ENCODE measurements around the gene FBXL13. TPM values are rescaled to one million over a fixed set of nuclear protein-coding genes. Genes with fewer than 3 reads are reported as not detected.

Gene FBXL13
- total RNA-seq, 1 donor from 2014 or later: 4.7 TPM

DNA sequence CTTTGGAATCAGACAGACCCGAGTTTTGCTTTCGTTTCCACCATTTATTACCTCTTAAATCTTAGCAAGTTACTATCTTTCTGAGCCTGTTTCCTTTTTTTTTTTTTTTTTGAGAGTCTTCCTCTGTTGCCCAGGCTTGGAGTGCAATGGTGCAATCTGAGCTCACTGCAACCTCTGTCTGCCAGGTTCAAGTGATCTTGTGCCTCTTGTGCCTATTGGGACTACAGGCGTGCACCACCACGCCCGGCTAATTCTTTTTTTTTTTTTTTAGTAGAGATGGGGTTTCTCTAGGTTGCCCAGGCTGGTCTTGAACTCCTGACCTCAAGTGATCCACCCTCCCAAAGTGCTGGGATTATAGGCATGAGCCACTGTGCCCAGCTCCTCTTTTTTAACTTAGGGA lies 241.3 kb downstream of the FBXL13 start:
- no peak overlapping the region for H3K4me3 Mint-ChIP-seq
- H3K27ac Mint-ChIP-seq: no peak overlapping the region
- no peaks in the 10 kb centered on the region for H3K27me3 Mint-ChIP-seq (ENCODE audit: low read depth)
- no peaks in the 10 kb centered on the region for H3K9me3 Mint-ChIP-seq
- H3K4me1 Mint-ChIP-seq: peaks cover 35% of the 10 kb centered on the region
- H3K36me3 Mint-ChIP-seq: peaks cover 7% of the 10 kb centered on the region
- no peak for DNase-seq (ENCODE audit: low spot score in 2 of 2, unreplicated experiment in 2 of 2)
- TF ChIP-seq, protein P1, sequence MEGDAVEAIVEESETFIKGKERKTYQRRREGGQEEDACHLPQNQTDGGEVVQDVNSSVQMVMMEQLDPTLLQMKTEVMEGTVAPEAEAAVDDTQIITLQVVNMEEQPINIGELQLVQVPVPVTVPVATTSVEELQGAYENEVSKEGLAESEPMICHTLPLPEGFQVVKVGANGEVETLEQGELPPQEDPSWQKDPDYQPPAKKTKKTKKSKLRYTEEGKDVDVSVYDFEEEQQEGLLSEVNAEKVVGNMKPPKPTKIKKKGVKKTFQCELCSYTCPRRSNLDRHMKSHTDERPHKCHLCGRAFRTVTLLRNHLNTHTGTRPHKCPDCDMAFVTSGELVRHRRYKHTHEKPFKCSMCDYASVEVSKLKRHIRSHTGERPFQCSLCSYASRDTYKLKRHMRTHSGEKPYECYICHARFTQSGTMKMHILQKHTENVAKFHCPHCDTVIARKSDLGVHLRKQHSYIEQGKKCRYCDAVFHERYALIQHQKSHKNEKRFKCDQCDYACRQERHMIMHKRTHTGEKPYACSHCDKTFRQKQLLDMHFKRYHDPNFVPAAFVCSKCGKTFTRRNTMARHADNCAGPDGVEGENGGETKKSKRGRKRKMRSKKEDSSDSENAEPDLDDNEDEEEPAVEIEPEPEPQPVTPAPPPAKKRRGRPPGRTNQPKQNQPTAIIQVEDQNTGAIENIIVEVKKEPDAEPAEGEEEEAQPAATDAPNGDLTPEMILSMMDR (IDR thresholded peaks at IDR 0.05; ENCODE audit: unreplicated experiment): no peak

DNA sequence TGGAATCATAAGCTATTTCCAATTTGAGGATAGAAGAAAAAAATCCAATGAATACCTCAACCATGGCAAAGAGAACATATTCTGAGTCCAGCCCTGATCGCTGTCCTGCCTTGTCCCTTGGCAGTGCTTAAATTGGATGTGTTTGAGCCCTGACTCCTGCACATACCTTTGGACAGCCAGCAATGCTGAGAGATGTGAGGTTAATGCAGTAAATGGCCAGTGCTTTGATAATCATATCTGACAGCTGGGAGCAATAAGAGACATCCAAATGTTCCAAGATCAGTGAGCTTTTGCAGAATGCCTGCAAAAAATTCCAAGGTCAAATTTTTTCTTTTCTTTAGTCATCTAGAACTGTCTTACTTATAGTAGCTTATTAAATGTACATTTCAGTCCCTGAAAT lies 241.9 kb downstream of the FBXL13 start:
- DNase-seq (ENCODE audit: low spot score in 2 of 2, unreplicated experiment in 2 of 2): no peak
- Mint-ChIP-seq H3K4me3 (no peak overlapping the region), H3K4me1 (peaks cover 35% of the 10 kb centered on the region), H3K27me3 (ENCODE audit: low read depth) (no peaks in the 10 kb centered on the region), H3K36me3 (peaks cover 9% of the 10 kb centered on the region), H3K9me3 (no peaks in the 10 kb centered on the region), H3K27ac (no peak overlapping the region)
- TF ChIP-seq, protein P1 (IDR thresholded peaks at IDR 0.05; ENCODE audit: unreplicated experiment): no peak

DNA sequence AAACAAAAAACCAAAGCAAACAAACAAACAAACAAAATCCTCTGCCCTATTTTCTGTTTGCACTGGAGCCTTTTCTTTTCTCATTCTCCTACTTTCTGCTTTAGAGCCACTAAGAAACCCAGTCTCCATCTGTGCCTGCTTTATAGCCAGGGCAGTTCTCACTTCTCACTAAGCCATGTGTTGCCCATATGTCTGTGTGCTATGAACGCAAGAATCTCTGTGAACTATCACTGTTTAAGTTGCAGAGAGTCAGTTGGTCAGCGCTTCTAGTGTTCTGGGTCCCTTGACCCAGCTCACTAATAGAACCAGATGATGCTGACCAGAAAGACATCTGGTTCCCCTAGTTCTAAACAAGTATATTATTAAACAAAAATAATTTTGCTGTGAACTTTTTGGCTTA lies 244.4 kb downstream of the FBXL13 start:
- no peak for DNase-seq (ENCODE audit: low spot score in 2 of 2, unreplicated experiment in 2 of 2)
- H3K36me3 Mint-ChIP-seq: peaks cover 22% of the 10 kb centered on the region
- no peak overlapping the region for H3K27ac Mint-ChIP-seq
- H3K4me1 Mint-ChIP-seq: peaks cover 22% of the 10 kb centered on the region
- no peak overlapping the region for H3K4me3 Mint-ChIP-seq
- TF ChIP-seq, protein P1 (IDR thresholded peaks at IDR 0.05; ENCODE audit: unreplicated experiment): no peak
- no peaks in the 10 kb centered on the region for H3K27me3 Mint-ChIP-seq (ENCODE audit: low read depth)
- no peaks in the 10 kb centered on the region for H3K9me3 Mint-ChIP-seq

DNA sequence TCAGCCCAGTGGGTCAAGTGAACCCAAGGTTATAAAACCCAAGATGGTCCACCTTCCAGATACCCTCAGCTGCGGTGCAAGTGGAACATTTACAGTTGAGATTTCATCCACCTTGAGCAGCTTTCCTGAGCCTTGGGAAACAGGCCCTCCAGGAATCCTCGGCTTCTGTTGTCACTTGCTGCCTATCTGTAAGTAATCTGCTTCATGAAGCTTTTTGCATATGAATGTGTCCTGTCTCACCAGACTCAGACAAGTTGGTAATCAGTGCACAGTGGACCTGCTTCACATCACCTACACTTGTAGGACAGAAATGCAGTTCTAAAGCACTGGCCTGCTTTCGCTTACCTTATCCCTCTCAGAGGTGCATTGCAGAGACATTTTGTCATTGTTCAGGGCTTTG lies 245.5 kb downstream of the FBXL13 start:
- Mint-ChIP-seq H3K36me3 (peaks cover 22% of the 10 kb centered on the region), H3K27ac (peak overlapping the region; percentile 7), H3K9me3 (no peaks in the 10 kb centered on the region), H3K27me3 (ENCODE audit: low read depth) (no peaks in the 10 kb centered on the region), H3K4me1 (peaks cover 16% of the 10 kb centered on the region), H3K4me3 (no peak overlapping the region)
- TF ChIP-seq, protein P1 (IDR thresholded peaks at IDR 0.05; ENCODE audit: unreplicated experiment): no peak
- DNase-seq (ENCODE audit: low spot score in 2 of 2, unreplicated experiment in 2 of 2): no peak

DNA sequence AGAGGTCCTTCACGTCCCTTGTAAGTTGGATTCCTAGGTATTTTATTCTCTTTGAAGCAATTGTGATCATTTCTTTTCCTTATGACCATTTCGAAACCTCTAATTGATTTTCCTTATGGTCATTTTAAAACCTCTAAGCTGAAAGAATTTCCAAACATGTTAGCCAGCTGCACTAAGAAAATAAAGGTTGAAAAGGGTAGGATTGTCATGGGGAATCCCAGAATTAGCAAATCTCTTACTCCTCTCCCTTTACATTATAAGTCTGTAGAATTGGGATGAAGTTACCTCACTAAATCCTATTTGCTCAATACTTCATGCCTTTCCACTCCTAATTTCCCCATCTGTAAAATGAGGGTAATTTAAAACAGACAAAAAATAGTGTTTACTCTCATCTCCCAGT lies 246.3 kb downstream of the FBXL13 start:
- Mint-ChIP-seq H3K9me3 (no peaks in the 10 kb centered on the region), H3K4me3 (no peak overlapping the region), H3K27ac (no peak overlapping the region), H3K27me3 (ENCODE audit: low read depth) (no peaks in the 10 kb centered on the region), H3K4me1 (peaks cover 21% of the 10 kb centered on the region), H3K36me3 (peaks cover 23% of the 10 kb centered on the region)
- TF ChIP-seq, protein P1 (IDR thresholded peaks at IDR 0.05; ENCODE audit: unreplicated experiment): no peak
- no peak for DNase-seq (ENCODE audit: low spot score in 2 of 2, unreplicated experiment in 2 of 2)
